Esophagus (tissue), 2 donors: ENCODE data around the gene TMED10. TPM values are rescaled to one million over a fixed set of nuclear protein-coding genes. Genes with fewer than 3 reads are reported as not detected.
"Not testable (repeated sequence)": the region's sequence is repeated elsewhere in the genome, so short reads cannot be mapped to it uniquely, and the experiment has no call there.

Experiments
- H3K27ac ChIP-seq, 2 donors: one replicate each; pipeline ENCODE4 v1.5.1; 2013; ENCODE audit warnings: low read depth in 2 of 2, mild to moderate bottlenecking in 2 of 2, inconsistent platforms in 1 of 2, low read length in 1 of 2, moderate library complexity in 1 of 2
- H3K27me3 ChIP-seq, 2 donors: one replicate each; pipeline ENCODE4 v1.6.1; 2013; ENCODE audit warnings: low read length in 2 of 2, control low read depth in 1 of 2, mild to moderate bottlenecking in 1 of 2; ENCODE audit not compliant: insufficient read depth in 2 of 2, control insufficient read depth in 1 of 2
- H3K36me3 ChIP-seq, 2 donors: one replicate each; pipeline ENCODE4 v1.6.1; 2013; ENCODE audit warnings: low read length in 1 of 2; ENCODE audit not compliant: control insufficient read depth in 2 of 2, insufficient read depth in 2 of 2
- H3K4me1 ChIP-seq, 2 donors: one replicate each; pipeline ENCODE4 v1.6.1; 2013; ENCODE audit warnings: low read length in 1 of 2; ENCODE audit not compliant: control insufficient read depth in 2 of 2, insufficient read depth in 2 of 2
- H3K4me3 ChIP-seq, 2 donors: one replicate each; pipeline ENCODE4 v1.5.1; 2013; ENCODE audit warnings: low read length in 2 of 2, mild to moderate bottlenecking in 2 of 2, low read depth in 1 of 2, moderate library complexity in 1 of 2
- H3K9me3 ChIP-seq, 2 donors: one replicate each; pipeline ENCODE4 v1.6.1; 2013; ENCODE audit warnings: mild to moderate bottlenecking in 2 of 2, low read depth in 1 of 2, low read length in 1 of 2, moderate library complexity in 1 of 2; ENCODE audit not compliant: control insufficient read depth in 2 of 2, insufficient read depth in 1 of 2
- WGBS, 2 donors: extraction: QIAGEN DNeasy Blood & Tissue Kit; methylation state at CpG; one replicate each; pipeline ENCODE4 v1.1.7; 2013; 5-methylcytosine and 5-hydroxymethylcytosine counted together
- polyA plus RNA-seq, 2 donors: library from polyadenylated mRNA; stranded (reverse); fragments of 200-250 nt; gene quantifications; one replicate each; pipeline ENCODE4 v1.2.3, GENCODE V29; 2013
- donor health status: healthy with polysubstance abuse.
- donor health status: Bipolar disorder and iron deficiency.

TMED10 gene
- polyA plus RNA-seq, 2 donors, result 74.8 to 225 TPM

DNA sequence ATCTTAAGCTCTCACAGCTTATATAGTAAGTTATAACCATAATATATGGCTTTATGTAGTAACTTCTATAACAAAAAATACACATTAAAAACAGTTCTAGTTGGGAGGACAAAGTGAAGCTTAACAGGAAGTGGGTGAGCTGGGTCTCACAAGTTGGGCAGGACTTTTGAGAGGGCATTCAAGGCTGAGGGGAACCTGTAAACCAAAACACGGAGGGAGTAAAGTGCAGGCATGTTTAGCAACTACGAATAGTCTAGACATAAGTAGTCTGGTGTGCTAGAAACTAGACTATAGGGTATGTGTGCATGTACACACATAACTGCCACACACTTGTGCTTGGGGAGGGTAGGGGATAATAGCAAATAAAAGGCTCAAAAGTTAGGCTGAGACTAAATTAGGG is 35.4 kb downstream of the TMED10 start:
- no peak overlapping the region for H3K27ac ChIP-seq
- H3K36me3 ChIP-seq, result peaks cover 0 to 4% of the 10 kb centered on the region in 2 donors
- H3K9me3 ChIP-seq, result no peaks in the 10 kb centered on the region
- H3K4me1 ChIP-seq, result no peaks in the 10 kb centered on the region
- no peaks in the 10 kb centered on the region for H3K27me3 ChIP-seq
- 71 to 79% methylated on average over 2 of the region's 2 CpGs for WGBS, 2 donors
- H3K4me3 ChIP-seq, result no peak overlapping the region

DNA sequence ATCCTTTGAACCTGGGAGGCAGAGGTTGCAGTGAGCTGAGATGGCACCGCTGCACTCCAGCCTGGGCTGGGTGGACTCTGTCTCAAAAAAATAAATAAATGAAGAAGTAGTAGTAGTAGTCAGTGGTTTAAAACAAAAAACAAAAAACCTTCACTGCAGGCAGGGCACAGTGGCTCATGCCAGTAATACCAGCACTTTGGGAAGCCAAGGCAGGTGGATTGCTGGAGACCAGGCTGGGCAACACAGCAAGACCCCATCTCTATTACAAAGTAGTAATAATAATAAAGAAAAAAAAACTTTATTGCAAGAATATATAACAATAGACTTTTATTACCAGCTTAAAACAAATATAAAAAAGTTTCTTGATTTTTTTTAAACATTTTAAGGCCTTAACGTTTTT is 35.8 kb downstream of the TMED10 start:
- H3K9me3 ChIP-seq, result no peaks in the 10 kb centered on the region
- H3K4me1 ChIP-seq, result no peaks in the 10 kb centered on the region
- 82 to 90% methylated on average over 2 of the region's 2 CpGs for WGBS, 2 donors

DNA sequence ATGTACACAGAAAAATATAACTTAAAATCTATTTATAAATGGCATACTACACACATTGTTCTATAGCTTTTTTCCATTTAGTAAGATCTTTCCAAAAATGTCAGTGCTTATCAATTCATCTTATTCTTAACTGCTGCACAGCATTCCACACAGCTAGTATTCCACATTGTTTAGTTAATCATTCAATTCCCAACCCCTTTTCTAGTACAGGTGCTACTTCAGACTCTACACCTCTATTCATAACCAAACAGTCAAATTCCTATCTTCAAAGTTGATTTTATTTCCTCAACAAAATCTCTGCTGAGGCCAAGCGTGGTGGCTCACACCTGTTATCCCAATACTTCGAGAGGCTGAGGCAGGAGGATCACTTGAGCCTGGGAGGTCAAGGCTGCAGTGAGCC is 37.2 kb downstream of the TMED10 start:
- Histone ChIP-seq H3K4me1 (no peaks in the 10 kb centered on the region), H3K36me3 (peaks cover 2% of the 10 kb centered on the region in 2 donors), H3K27ac (no peak overlapping the region), H3K4me3 (no peak overlapping the region), H3K27me3 (no peaks in the 10 kb centered on the region), H3K9me3 (no peaks in the 10 kb centered on the region)
- 79 to 94% methylated on average over 2 of the region's 2 CpGs for WGBS, 2 donors

More for the DNA sequence above, 35.8 kb downstream of the TMED10 start:
- Histone ChIP-seq H3K4me3 (no peak overlapping the region), H3K27me3 (no peaks in the 10 kb centered on the region), H3K27ac (no peak overlapping the region), H3K36me3 (peaks cover 0 to 4% of the 10 kb centered on the region in 2 donors)

DNA sequence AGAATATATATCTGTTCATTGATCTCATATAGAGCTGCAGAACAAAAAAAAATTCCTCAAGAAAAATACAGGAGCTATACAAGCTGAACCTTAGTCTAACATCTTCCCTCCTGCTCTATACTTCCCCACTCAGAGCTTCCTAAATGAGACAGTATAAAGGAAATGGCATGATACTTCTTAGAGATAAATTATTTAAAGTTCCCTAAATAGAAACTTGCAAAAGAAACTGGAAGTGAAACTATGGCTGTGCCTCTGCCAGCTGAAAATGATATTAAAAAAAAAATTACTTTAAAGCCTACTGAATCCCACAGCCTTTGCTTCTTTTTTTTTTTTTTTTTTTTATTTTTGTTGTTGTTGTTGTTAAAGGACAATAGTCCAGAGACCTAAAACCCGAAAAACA is 37.9 kb downstream of the TMED10 start:
- Histone ChIP-seq H3K9me3 (no peaks in the 10 kb centered on the region), H3K4me3 (no peak overlapping the region), H3K27me3 (no peaks in the 10 kb centered on the region), H3K36me3 (peaks cover 0 to 2% of the 10 kb centered on the region in 2 donors), H3K4me1 (no peaks in the 10 kb centered on the region), H3K27ac (no peak overlapping the region)
- WGBS, 2 donors, result 64 to 76% methylated on average over 1 of the region's 1 CpG

DNA sequence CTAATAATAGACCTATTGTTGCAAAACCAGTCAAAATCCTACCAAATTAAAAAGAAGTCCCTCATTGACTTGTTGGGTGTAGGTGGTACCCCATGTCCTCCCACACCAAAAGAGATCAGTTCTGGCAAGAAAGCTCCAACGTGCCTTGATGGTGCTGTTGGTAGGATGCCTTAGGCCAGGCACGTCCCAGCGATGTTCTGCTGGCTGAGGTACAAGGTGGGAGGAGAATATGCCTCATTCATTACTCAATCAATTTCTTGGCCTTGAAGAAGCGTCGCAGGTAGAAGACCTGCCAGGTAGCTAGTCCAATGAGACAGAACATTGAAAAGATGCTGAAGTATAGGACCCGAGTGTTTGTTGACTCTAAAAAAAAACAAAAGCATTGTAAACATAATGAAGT is 41.8 kb downstream of the TMED10 start:
- Histone ChIP-seq H3K27ac (peak overlapping the region in 1 of 2 donors; percentile 22), H3K4me1 (no peaks in the 10 kb centered on the region)
- 49 to 51% methylated on average over 6 of the region's 6 CpGs for WGBS, 2 donors

DNA sequence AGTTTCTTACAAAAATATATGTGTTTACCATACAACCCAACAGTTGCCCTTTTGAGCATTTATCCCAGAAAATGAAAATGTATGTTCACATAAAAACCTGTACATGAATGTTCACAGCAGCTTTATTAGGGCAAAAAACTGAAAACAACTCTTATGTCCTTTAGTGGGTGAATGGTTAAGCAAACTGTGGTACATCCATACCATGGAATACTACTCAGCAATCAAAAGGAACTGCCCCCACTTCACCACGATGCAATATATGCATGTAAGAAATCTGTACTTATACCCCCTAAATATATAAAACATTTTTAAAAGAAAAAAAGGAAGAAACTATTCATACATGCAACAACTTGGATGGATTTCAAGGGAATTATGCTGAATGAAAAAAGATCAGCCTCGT is 42.8 kb downstream of the TMED10 start:
- Histone ChIP-seq H3K27me3 (no peaks in the 10 kb centered on the region), H3K4me3 (no peak overlapping the region), H3K36me3 (peaks cover 2% of the 10 kb centered on the region in 2 donors), H3K27ac (no peak overlapping the region), H3K9me3 (no peaks in the 10 kb centered on the region), H3K4me1 (no peaks in the 10 kb centered on the region)
- WGBS, 2 donors, result 51 to 66% methylated on average over 2 of the region's 2 CpGs

More for the DNA sequence above, 41.8 kb downstream of the TMED10 start:
- H3K36me3 ChIP-seq, result peaks cover 2% of the 10 kb centered on the region in 2 donors
- no peaks in the 10 kb centered on the region for H3K9me3 ChIP-seq
- no peak overlapping the region for H3K4me3 ChIP-seq
- H3K27me3 ChIP-seq, result no peaks in the 10 kb centered on the region

DNA sequence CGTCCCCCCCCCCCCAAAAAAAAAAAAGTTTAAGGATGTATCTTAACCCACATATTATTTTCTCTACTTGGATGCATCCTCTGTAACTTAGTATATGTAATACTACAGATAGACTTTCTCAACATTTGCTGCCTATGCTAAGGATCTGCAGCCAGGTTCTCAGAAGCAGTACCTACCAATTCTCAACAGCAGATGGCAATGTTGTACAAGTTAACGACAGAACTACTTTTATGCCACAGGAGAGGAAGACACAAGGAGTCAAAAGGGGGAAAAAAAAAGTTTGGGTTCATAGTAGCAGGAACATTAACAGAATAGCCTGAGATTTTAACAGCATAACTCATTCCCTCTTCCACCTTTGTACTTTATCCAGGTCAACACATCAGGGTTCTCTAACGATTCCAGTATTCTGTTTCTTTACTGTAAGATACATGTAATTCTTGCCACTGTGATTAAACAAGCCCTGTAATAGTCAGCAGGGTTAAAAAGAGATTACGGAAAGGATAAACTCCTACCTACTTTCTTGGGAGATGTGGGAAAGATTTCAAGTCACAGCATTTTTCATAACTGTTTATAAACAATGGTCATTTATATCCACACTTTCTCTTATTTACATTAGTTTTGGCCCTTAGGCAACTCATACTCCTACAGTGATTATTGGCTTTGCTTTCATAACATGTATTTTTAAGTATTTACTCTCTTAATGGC is 43.9 kb downstream of the TMED10 start:
- WGBS, 2 donors, result 25 to 39% methylated on average over 4 of the region's 4 CpGs
- Histone ChIP-seq H3K9me3 (no peaks in the 10 kb centered on the region), H3K4me1 (no peaks in the 10 kb centered on the region), H3K27me3 (no peaks in the 10 kb centered on the region), H3K4me3 (no peak overlapping the region), H3K36me3 (peaks cover 2% of the 10 kb centered on the region in 2 donors), H3K27ac (no peak overlapping the region)

DNA sequence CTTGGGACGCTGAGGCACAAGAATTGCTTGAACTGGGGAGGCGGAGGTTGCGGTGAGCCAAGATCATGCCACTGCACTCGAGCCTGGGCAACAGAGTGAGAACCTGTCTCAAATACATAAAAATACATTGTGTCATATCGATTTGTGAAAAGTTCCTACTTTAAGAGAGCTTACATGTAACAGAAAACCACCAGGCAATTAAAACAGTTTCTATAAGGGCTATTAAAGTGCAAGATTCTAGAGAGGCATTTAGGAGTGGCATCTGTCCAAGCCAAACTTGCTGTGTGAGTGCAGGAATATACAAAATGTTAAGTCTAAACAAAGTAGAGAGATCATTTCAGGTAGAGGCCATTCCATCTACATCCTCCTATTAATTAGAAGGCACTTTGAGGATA is 47.8 kb downstream of the TMED10 start:
- Histone ChIP-seq H3K4me1 (peaks cover 0 to 3% of the 10 kb centered on the region in 2 donors), H3K4me3 (no peak overlapping the region), H3K27ac (no peak overlapping the region), H3K9me3 (peaks cover 0 to 2% of the 10 kb centered on the region in 2 donors), H3K27me3 (no peaks in the 10 kb centered on the region), H3K36me3 (peaks cover 0 to 2% of the 10 kb centered on the region in 2 donors)
- WGBS, 2 donors, result 85 to 90% methylated on average over 5 of the region's 5 CpGs

DNA sequence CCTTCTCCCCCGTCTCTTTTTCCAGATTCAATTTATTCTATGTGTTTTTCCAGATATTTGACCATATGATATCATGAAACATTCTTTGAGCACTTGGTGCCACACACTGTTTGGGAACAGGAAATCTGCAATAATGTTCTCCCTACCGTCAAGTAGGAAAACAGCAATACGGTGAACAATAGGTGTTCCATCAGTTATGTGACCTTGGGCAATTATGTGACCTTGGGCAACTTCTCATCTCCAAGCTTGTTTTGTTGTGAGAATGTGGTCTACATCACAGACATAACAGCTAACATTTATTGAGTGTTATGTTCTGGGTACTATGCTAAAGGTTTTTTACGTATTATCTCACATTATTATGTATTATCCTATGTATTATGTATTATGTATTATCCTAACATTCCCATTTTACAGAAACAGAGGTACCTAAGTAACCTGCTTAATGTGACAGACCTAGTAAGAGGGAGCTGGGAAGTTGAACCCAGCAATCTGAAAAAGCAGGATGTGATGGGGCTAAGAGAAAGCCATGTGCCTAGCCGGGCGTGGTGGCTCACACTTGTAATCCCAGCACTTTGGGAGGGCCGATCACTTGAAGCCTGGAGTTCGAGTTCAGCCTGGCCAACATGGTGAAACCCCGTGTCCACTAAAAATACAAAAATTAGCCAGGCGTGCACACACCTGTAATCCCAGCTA is 48.4 kb downstream of the TMED10 start:
- peak overlapping the region; percentile 98 to 99 for H3K27ac ChIP-seq
- H3K4me3 ChIP-seq, result peak overlapping the region in 1 of 2 donors; percentile 89
- peaks cover 0 to 3% of the 10 kb centered on the region in 2 donors for H3K4me1 ChIP-seq

DNA sequence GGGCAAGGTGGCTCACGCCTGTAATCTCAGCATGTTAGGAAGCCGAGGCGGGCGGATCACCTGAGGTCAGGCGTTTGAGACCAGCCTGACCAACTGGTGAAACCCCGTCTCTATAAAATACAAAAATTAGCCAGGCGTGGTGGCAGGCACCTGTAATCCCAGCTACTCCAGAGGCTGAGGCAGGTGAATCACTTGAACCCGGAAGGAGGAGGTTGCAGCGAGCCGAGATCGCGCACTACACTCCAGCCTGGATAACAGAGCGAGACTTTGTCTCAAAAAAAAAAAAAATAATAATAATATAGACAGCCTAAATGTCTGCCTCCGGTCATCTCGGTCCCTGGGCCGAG is 49.0 kb downstream of the TMED10 start:
- not testable (repeated sequence) for H3K36me3 ChIP-seq, H3K4me1 ChIP-seq, H3K9me3 ChIP-seq, H3K27me3 ChIP-seq
- WGBS, 2 donors, result 25 to 28% methylated on average over 16 of the region's 16 CpGs
- Histone ChIP-seq H3K27ac (peak overlapping the region; percentile 98 to 99), H3K4me3 (peak overlapping the region; percentile 89 to 98)

More for the DNA sequence above, 48.4 kb downstream of the TMED10 start:
- 60 to 63% methylated on average over 10 of the region's 10 CpGs for WGBS, 2 donors
- peaks cover 0 to 2% of the 10 kb centered on the region in 2 donors for H3K9me3 ChIP-seq
- H3K36me3 ChIP-seq, result peaks cover 0 to 2% of the 10 kb centered on the region in 2 donors
- no peaks in the 10 kb centered on the region for H3K27me3 ChIP-seq
